Suprapubic skin (tissue), 4 donors: ENCODE data around the gene ACSS3.

Experiments
- CTCF ChIP-seq, 2 donors: fragments of 200-600 bp in 1 of 2; fragments of 450-650 bp in 1 of 2; sonication (generic) in 1 of 2; IDR thresholded peaks; one replicate each; pipeline ENCODE4 v1.5.1; 2016 to 2019; ENCODE audit warnings: antibody characterized with exemption in 2 of 2, mild to moderate bottlenecking in 1 of 2, moderate library complexity in 1 of 2
- EP300 ChIP-seq: sonication (generic); formaldehyde crosslinking; IDR thresholded peaks from one replicate; pipeline ENCODE4 v1.6.1; 2017; ENCODE audit warnings: antibody characterized with exemption
- POLR2A ChIP-seq, 2 donors: fragments of 450-650 bp; IDR thresholded peaks; one replicate each; pipeline ENCODE4 v1.6.1; 2017; ENCODE audit warnings: antibody characterized with exemption in 2 of 2, mild to moderate bottlenecking in 2 of 2, moderate library complexity in 2 of 2
- POLR2AphosphoS5 ChIP-seq, 3 donors: sonication (generic); formaldehyde crosslinking; IDR thresholded peaks; one replicate each; pipeline ENCODE4 v1.6.1; 2017; ENCODE audit warnings: antibody characterized with exemption in 3 of 3

GRCh38 chr12:81077686-81078441, at the start of gene ACSS3:
- no peak for TF ChIP-seq CTCF (IDR thresholded peaks at IDR 0.05)
- no peak for TF ChIP-seq POLR2AphosphoS5 (IDR thresholded peaks at IDR 0.05)
- TF ChIP-seq POLR2A (IDR thresholded peaks at IDR 0.05): no peak
- no peak for TF ChIP-seq EP300
